Embryonic facial prominence (tissue), 1 donor: ENCODE data around the gene MED14.

Experiments used
- DNase-seq: peaks from one replicate; pipeline ENCODE4 v3.0.0-alpha.2; 2016; ENCODE audit errors: extremely low spot score

Gene MED14

GRCh38 chrX:40729598-40730584 is 5.5 kb downstream of the MED14 start:
- DNase-seq = no peak

- no peak for DNase-seq
These were observed 7.6 kb downstream of the MED14 start for GRCh38 chrX:40727581-40728252.

GRCh38 chrX:40727093-40727492 is 8.2 kb downstream of the MED14 start:
- no peak for DNase-seq

- no peak for DNase-seq
These were observed 12.4 kb downstream of the MED14 start for GRCh38 chrX:40722930-40723329.

GRCh38 chrX:40721489-40722106 is 13.7 kb downstream of the MED14 start:
- DNase-seq = no peak

GRCh38 chrX:40720792-40721191 is 14.6 kb downstream of the MED14 start:
- DNase-seq = no peak

- no peak for DNase-seq
These were observed 15.0 kb downstream of the MED14 start for GRCh38 chrX:40720339-40720738.

- DNase-seq = no peak
These were observed 15.6 kb downstream of the MED14 start for GRCh38 chrX:40719731-40720130.

- DNase-seq = no peak
These were observed 16.1 kb downstream of the MED14 start for GRCh38 chrX:40719218-40719617.

- no peak for DNase-seq
These were observed 25.9 kb downstream of the MED14 start for GRCh38 chrX:40709395-40709794.

- no peak for DNase-seq
These were observed 29.6 kb downstream of the MED14 start for GRCh38 chrX:40705658-40706312.

- DNase-seq = no peak
These were observed 34.6 kb downstream of the MED14 start for GRCh38 chrX:40700640-40701342.

- DNase-seq = no peak
These were observed 36.5 kb downstream of the MED14 start for GRCh38 chrX:40698851-40699250.

GRCh38 chrX:40694802-40695201 is 40.5 kb downstream of the MED14 start:
- DNase-seq = no peak

GRCh38 chrX:40688929-40689328 is 46.4 kb downstream of the MED14 start:
- DNase-seq = no peak

GRCh38 chrX:40687169-40687568 is 48.2 kb downstream of the MED14 start:
- DNase-seq = no peak

GRCh38 chrX:40685362-40685918 is 49.9 kb downstream of the MED14 start:
- no peak for DNase-seq

- no peak for DNase-seq
These were observed 51.2 kb downstream of the MED14 start for GRCh38 chrX:40684092-40684491.

GRCh38 chrX:40683245-40683644 is 52.1 kb downstream of the MED14 start:
- DNase-seq = no peak

- no peak for DNase-seq
These were observed 64.2 kb downstream of the MED14 start for GRCh38 chrX:40671126-40671525.
